A172 (cell line): ENCODE results near the gene TTYH3. TPM values are rescaled to one million over a fixed set of nuclear protein-coding genes. Genes with fewer than 3 reads are reported as not detected.
"Not testable (repeated sequence)": the region's sequence is repeated elsewhere in the genome, so short reads cannot be mapped to it uniquely, and the experiment has no call there.

Experiments
- DNase-seq: peaks from one replicate; pipeline ENCODE4 v3.0.0-alpha.2; 2015; ENCODE audit warnings: low spot score
- total RNA-seq: library from RNA; depleted of rRNA; stranded (reverse); fragments of >200 nt; shearing (Covaris generic); gene quantifications from 2 replicates; pipeline ENCODE4 v1.2.3, GENCODE V29; 2014; rRNA removed

The TTYH3 gene
- 34.3 and 42.4 TPM in 2 replicates for total RNA-seq

GRCh38 chr7:2631946-2632732 is at the start of gene TTYH3:
Gene TTYH3, plus strand, starts transcription at chr7:2631986. Its CDS starts 170 bp downstream, at chr7:2632156.
- DNase-seq = no peak

- DNase-seq = no peak
These were observed 49.6 kb upstream of the TTYH3 start for GRCh38 chr7:2582006-2582735.

- DNase-seq = no peak
These were observed 47.8 kb upstream of the TTYH3 start for GRCh38 chr7:2583798-2584580.

GRCh38 chr7:2585446-2585845 is 46.3 kb upstream of the TTYH3 start:
- DNase-seq = no peak

GRCh38 chr7:2586326-2587020 is 45.3 kb upstream of the TTYH3 start:
- DNase-seq = no peak

- DNase-seq = no peak
These were observed 44.7 kb upstream of the TTYH3 start for GRCh38 chr7:2587134-2587533.

- no peak for DNase-seq
These were observed 44.0 kb upstream of the TTYH3 start for GRCh38 chr7:2587778-2588177.

GRCh38 chr7:2589341-2589740 is 42.4 kb upstream of the TTYH3 start:
- no peak for DNase-seq

- DNase-seq = not testable (repeated sequence)
These were observed 41.8 kb upstream of the TTYH3 start for GRCh38 chr7:2589941-2590340.

- DNase-seq = no peak
These were observed 39.4 kb upstream of the TTYH3 start for GRCh38 chr7:2592375-2592865.

- no peak for DNase-seq
These were observed 38.6 kb upstream of the TTYH3 start for GRCh38 chr7:2593036-2593727.

- no peak for DNase-seq
These were observed 37.2 kb upstream of the TTYH3 start for GRCh38 chr7:2594599-2594998.

GRCh38 chr7:2595258-2595860 is 36.4 kb upstream of the TTYH3 start:
- DNase-seq = no peak

GRCh38 chr7:2596464-2597272 is 35.1 kb upstream of the TTYH3 start:
- no peak for DNase-seq

GRCh38 chr7:2597273-2597640 is 34.5 kb upstream of the TTYH3 start:
- no peak for DNase-seq

- DNase-seq = no peak
These were observed 33.5 kb upstream of the TTYH3 start for GRCh38 chr7:2598154-2598823.

- no peak for DNase-seq
These were observed 30.7 kb upstream of the TTYH3 start for GRCh38 chr7:2601065-2601464.

GRCh38 chr7:2601907-2602306 is 29.9 kb upstream of the TTYH3 start:
- DNase-seq = no peak

GRCh38 chr7:2602406-2603043 is 29.3 kb upstream of the TTYH3 start:
- DNase-seq = peak; percentile 80
